Epithelial cell of prostate (primary cell): ENCODE results near the gene TIMM17B.

Experiments used
- DNase-seq: peaks from one replicate; pipeline ENCODE4 v3.0.0-alpha.2; 2011; ENCODE audit warnings: low read depth, low spot score
- H3K27ac ChIP-seq: fragments of 450-650 bp; 2 replicates; pipeline ENCODE4 v1.5.1; 2017; ENCODE audit warnings: mild to moderate bottlenecking

Gene TIMM17B

DNA sequence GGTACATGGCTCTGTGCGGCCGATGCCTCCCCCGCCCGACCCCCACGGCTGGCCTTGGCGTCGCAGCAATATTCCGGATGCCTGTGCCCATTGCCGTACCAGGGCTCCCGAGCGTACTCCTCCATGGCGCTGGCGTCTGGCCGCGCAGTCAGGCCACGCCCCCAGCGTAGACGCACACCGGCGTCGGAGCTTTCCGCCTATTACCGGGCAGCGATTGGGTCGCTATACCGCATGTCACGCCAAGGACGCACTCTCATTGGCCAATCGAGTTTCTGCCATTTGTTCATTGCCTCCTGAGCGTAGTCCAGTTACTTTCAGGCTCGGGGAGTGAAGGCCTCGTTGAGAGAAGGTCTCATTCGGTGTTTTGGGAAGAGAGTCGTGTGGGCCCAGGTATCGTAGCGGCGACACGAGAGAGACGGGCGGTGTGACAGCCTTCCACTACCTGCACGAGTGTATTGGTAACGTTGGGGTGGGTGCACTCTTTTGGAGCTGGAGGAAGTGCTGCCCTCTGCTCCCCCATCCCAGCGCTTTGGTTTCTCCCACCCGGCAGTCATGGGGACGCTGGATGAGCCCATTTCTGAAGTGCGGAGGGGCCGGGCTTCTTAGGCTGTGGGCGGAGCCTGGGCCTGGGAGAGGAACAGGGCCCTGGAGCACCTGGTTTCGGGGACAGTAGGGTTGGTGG lies at the start of gene TIMM17B, which contains the start of gene PQBP1:
Gene TIMM17B (minus strand): TSS at position 144 of the 682 bp plus-strand sequence. CDS start 19 bp downstream, at position 125.
Gene PQBP1 (plus strand): TSS at position 306 of the 682 bp plus-strand sequence. CDS start 580 bp downstream, outside the sequence.
- H3K27ac ChIP-seq: peak within 1 kb of the TSS; percentile 81

DNA sequence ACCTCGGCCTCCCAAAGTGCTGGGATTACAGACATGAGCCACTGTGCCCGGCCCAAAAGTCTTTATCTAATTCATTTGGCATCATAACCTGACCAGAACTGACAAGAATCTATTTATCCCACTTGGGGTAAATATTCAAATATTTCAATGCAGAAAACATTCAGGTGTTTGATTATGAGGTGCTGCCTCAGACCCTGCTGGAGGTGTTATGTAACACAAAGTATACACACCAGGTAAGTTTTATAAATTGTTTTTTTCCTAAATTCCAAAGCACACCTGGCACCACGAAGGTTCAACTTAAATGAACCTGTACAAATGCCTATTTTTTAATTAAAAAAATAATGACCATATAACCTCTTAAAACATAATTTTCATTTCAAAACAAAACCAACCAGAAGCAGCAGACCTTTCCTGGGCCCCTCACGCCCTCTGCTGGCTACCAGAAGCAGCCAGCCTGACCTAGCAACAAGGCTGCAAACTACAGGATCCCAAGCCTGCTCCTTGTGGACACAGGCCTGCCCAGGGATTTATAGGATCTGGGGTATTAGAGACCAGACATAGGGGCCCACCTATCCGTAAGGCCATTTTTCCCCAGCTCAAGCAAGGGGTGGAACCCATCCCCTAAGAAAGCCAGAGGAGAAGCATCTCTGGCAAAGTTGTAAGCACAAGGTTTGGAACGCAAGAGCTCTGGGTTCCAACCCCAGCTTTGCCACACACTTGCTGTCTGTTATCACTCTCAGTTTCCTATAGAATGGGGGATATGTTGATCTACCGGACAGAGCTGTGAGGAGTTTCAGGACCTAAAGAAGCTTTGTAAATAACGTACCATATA lies 48.2 kb upstream of the TIMM17B start:
- no peak for DNase-seq
- H3K27ac ChIP-seq: no peak overlapping the region

More for the DNA sequence above, at the start of gene TIMM17B, which contains the start of gene PQBP1:
- peak; percentile 80 for DNase-seq

DNA sequence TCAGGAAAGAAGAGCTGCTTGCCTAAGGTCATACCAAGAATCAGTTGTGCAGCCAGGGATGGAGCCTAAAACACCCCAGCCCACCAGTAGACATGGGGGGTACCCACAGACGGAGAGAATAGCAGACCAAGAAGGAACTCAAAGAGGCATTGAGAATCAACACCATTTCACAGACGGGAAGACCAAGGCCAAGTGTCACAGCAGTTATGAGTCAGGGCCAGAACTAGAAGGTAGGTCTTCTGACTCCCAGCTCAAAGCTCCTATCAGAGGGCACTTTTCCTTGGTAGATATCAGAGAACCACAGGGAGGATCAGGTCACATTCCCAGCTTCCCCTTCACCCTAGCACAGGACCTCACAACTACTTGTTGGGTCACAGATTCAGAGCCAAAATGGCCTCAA lies 45.3 kb upstream of the TIMM17B start:
- H3K27ac ChIP-seq: no peak overlapping the region

DNA sequence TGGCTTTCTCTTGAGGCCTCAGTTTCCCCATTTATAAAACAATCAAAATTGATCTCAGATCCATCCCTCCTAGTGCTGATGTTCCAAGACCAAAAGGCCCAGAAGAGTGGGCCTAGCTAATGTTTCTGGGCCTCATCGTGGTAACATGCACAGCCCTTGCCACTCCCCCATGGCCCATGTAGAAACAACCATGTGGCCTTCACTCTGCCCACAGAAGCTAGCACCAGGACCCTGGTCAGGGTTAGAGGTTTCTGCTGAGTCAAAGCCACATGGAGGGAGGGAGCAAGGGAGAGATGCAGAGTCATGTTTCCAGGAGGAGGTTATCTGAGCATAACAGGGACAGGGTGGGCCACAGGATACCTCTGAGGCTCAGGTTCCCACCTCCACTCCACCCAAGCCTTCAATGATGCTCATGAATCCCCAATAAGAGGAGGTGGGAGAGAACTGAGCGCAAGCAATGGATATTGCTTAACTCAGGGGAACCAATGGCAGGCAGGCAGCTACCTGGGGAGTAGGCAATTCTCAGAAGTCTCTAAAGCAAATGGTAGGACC lies 42.9 kb upstream of the TIMM17B start:
- no peak overlapping the region for H3K27ac ChIP-seq
- no peak for DNase-seq

More for the DNA sequence above, 45.3 kb upstream of the TIMM17B start:
- DNase-seq: no peak

DNA sequence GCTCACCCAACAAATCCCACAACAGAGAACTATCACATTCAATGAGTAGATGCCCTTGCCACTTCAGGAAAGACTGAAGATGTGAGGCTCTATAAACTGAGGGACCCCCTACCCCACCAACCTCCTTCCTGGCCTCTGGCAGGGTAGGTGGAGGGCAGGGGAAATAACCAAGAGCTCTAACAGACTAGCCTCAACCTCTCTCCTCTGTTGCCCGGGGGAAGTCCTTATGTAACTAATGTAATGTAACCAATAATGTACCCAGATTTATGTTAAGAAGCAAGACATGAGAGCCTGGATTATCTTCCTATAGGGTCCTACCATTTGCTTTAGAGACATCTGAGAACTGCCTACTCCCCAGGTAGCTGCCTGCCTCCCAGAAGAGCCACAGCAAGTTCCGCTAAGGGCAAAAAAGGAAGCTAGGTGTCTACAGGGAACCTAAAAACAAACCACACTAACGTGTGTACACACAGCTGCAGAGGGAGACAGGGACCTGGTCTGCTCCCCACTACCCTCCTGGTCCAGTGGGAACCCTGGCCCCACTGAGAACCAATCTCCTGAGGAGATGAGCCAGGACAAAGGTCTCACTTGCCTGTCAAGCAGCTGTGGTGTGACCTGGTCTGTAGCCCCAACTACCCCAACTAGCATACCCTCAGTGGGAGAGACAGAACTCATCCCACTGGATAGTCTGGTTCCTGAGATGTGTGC lies 42.1 kb upstream of the TIMM17B start:
- no peak for DNase-seq
- no peak overlapping the region for H3K27ac ChIP-seq

DNA sequence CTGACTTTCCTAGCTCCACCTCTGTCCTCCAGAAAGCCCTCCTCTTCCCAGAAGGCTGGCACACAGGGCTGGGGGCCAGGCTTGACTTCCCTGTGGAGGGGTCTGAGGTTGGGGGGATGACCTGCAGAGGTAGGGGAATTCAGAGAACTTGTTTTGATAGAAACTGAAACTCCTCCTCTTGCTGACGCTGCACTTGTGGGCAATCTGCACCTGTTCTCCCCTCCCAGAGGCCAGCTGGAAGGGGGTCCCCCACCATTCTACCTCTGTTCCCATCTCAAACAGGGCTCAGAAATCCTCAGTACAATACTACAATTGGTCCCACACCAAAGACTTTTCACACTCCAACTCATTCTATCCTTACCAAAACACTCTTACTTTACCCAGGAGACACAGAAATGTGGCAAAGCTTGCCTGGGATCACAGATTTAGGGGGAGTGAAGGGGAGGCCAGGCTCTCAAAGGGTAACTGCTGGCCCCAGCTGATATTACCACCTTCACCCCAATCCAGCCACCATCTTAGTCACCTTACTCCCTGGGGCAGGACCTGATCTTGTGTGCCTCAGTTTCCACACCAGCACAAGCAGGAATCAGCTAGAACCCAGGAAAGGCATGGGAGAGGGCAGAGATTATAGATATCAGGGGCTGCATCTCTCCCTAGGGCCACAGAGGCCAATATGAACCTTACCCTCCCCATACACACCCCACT lies 41.3 kb upstream of the TIMM17B start:
- no peak overlapping the region for H3K27ac ChIP-seq
- no peak for DNase-seq

DNA sequence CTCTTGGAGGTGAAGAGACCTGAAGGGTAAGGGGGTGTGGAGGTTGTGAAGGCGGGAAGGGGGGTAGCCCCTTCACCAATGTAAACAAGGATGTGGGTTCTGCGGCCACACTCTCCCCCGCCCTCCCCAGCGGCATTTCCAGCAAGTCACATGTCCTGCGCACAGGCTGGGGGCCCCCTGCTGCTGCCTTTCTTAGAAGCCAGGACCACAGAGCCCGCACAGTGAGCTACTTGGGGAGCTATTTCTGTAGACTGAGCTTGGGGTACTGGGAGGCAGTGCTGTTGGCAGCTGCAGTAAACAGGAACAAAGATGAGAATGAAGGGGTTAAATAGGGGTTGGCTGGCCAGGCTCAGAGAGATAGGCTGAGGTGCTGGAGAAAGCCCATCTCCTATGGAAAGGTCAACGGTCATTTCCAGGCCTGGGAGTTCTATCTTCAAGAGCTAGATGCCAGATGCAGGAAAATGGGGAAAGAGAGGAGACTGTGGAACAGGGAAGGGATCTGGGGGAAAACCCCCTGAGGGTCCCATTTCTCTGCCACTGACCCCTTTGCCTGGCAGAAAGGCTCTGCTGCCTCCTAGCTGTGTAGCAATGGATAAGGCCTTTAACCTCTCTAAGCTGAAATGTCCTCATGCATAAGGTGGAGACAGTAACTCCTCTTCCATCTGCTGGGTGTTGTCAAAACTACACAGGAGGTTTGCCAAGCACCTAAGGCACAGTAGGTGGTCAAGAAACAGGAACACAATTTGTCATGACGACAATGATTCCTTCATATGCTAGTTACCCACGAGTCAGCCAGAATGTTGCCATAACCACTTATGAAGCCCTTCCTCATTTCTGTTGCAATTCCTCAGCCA lies 39.7 kb upstream of the TIMM17B start:
- no peak overlapping the region for H3K27ac ChIP-seq
- no peak for DNase-seq

DNA sequence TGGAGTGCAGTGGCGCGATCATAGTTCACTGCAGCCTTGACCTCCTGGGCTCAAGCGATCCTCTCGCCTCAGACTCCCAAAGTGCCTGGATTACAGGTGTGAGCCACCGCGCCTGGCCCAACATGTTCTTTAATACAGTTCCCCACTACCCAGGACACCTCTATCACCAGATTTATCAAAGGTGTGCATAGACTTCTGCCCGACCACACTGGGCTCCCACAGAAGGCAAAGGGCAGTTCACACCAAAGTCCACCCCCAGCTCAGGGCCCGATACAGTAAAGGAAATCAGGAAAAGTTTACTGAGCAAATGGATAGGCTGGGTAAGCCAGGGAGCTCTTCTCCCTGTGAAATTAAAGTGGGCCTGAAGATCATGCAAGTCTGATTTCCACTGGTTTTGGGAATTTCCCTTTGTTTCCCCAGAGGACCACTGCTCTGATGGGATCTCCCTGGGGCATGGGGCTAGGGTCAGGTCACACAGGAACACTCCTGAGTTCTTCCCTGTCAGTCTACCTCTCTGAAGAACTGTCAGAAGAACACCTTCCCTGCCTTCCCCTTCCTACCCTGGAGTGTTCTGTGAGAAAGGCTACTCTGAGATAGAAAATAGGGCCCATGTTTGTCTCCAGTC lies 39.0 kb upstream of the TIMM17B start:
- H3K27ac ChIP-seq: no peak overlapping the region

DNA sequence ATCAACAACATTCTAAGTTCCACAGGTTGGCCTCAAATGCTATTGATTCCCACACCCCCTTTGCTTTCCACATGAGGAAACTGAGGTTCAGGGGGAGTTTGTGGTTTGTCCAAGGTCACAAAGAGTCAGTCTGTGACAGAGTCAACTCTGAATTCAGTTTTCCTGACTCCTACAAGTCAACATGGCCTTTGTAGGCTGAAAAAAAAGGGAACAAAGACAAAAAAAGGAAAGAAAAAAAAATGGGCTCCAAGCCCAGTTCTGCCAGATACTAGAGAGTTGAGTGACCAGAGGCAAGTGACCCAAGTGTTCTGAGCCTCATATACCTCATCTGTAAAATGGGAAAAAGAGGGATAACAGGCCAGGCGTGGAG lies 37.7 kb upstream of the TIMM17B start:
- no peak for DNase-seq
- no peak overlapping the region for H3K27ac ChIP-seq

More for the DNA sequence above, 39.0 kb upstream of the TIMM17B start:
- no peak for DNase-seq

DNA sequence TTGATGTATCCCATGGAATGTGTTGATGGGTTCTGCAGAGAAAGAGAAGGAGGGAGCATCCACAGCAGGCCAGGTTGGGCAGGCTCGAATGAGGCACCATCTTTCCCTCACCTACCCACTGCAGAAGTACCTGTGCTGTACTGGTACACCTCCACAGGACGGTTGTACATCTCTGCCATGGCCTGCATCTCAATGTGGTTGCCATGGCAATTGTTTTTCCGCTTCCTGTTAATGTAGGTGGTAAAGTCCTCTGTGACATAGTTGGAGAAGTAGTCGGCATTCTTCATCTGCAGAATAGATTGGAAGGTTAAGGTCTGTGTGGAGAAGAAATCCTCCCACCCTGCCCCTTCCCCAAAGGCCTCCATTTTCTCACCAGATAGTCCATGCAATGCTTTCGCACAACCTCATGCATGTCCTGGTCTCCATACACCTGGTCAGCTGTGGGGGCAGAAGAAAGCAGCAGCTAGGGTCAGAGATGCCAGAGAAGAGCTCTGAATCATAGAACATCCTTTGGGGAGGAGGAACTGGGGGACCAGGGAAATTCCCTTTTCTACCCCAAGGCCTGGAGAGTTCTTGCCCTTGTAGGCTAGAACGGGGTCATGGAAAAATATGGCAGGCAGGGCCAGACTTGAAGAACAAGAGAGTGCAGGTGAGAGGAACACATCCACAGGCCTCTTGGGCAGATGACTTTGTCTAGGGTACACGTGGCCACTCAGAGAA lies 37.2 kb upstream of the TIMM17B start:
- no peak overlapping the region for H3K27ac ChIP-seq
- DNase-seq: no peak

DNA sequence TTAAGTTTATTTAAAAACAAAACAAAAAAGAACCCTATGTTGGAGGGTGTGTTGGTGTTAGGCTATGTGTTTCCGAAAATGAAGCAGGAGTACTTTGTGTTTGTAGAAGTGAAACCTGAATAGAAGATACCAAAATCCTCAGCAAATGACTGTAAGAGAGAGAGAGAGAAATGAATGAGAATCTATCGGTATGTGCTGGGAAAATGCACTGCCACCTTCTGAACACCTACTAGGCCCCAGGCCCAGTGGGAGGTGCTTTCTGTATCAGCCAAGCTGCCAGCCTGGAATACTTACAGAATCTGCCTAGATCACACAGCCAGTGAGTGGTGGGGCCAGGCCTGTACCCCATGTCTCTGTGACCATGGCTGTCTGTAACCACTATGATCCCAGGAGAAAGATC lies 36.2 kb upstream of the TIMM17B start:
- no peak overlapping the region for H3K27ac ChIP-seq

DNA sequence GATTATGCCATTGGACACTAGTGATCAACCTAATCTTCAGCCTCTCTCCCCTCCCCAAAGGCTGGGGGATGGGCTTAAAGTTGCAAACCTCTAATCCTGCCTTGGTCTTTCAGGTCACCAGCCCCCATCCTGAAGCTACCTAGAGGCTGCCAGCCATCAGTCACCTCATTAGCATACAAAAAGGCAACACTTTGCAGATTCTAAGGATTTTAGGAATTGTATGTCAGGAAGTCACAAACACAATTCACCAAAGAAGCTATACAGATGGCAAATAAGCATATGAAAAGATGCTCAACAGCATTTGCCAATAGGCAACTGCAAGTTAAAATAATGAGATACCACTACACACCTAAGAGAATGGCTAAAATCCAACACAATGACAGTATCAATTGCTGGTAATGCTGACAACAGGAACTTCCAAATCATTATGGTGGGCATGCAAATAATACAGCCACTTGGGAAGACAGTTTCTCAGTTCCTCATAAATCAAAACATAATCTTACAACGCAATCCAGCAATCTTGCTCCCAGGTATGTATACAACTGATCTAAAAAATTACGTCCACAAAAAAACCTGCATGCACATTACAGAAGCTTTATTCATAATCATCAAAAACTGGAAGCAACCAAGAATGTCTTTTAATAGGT lies 30.3 kb upstream of the TIMM17B start:
- H3K27ac ChIP-seq: no peak overlapping the region
- DNase-seq: no peak

More for the DNA sequence above, 36.2 kb upstream of the TIMM17B start:
- DNase-seq: no peak

DNA sequence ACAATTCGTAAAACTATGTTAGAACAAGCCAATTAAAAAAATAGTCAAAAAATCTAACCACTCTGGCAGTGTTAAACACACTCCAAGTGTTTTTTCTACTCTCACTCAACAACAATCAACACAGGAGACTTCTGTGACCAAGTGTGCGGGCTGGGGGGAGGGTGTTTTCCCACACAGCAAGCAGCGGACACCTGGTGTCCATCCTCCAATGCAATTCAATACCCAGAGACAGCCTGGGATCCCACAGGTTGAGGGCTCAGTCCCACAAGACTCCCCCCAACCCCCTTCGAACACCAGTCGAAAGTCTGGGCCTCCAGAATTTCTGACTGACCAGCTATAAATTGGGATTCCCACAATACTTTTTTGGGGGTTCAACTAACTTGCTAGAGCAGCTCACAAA lies 29.6 kb upstream of the TIMM17B start:
- no peak for DNase-seq
- H3K27ac ChIP-seq: no peak overlapping the region

DNA sequence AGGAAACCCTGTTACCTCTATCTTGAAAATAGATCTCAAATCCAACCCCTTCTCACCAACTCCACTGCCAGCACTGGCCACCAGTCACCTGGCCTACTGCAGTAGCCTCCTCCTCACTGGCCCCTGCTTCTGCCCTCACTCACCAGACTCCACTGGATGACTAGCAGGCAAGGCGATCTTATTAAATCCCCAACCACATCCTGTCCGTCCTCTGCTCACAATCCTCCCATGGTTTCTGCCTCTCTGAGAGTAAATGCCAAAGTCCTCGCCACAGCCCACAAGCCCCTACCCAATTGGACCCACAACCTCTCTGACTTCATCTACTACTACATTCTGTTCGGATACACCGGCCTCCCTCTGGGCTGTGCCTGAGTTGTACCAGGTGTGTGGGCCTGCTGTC lies 26.7 kb upstream of the TIMM17B start:
- no peak for DNase-seq
- no peak overlapping the region for H3K27ac ChIP-seq

DNA sequence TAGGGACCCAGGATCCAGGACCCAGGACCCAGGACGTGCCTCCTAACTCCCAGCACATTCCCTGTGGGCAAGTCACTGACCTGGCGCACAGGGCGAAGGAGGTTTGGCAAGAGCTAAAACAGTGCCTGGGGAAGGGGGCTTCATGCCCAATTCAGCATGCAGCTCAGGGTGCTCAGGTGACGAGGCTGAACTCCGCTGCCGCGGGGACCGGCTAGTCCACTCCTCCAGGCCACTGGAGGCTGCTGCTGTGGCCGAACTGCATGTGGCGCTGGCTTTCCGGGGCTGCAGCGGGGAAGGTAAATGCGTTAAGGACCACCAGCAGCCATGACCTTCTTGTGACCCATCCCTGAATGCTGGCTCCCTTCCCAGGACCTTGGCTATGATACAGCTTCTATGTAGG lies 26.2 kb upstream of the TIMM17B start:
- DNase-seq: no peak
- H3K27ac ChIP-seq: no peak overlapping the region

DNA sequence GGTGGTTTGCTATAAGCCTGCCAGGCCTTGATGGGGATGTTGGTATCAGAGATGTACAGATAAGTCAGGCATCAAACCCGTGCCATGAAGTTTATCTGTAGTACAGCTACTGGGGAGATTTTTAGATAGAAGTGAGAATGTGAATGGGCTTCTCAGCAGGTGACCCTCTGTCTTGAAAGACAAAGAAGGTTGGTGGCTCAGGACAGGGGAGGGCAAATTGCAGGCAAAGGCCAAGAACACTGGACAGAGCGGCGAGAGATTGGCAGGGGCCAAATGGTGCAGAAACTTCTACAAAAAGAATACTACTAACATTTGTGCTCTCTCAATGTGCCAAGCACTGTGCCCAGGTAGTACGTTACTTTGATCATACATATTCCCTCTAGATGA lies 23.1 kb upstream of the TIMM17B start:
- H3K27ac ChIP-seq: no peak overlapping the region
- DNase-seq: no peak

DNA sequence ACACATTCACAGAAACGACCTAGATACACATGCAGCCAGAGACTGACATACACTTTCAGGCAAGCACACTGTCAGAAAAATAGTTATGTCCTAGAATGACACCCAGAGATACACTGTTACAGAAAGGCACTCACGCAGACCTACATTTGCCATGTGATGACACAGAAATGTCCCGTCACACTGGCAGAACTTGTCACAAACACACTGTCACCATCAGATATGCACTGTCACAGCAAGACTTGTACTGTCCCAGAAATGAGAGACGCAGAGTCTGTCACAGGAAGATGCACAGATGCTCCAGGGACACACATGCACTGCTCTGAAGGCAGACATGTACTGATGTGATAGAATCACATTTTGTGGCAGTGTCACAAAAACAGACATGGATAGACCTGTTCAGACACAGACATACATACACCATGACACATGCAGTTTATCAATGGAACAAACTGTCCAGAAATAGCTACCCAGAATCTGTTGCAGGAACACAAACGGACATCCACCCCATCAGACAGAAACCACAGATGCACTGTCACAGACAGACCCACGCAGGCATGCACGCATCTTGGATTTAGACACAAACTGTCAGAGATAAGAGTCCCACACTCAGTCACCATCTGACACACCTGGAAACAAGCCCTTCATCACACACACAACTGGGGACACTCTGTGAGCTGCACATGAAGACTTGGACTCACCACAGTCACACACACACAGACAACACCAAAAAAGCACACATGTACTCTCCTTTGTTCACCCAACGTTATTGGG lies 22.6 kb upstream of the TIMM17B start:
- H3K27ac ChIP-seq: no peak overlapping the region
- no peak for DNase-seq
